8988T (cell line): ENCODE measurements around the gene KDM2B.

Source experiments
- DNase-seq: peaks from one replicate; pipeline ENCODE4 v3.0.0; 2011

The KDM2B gene

GRCh38 chr12:121560392-121561008 is 20.3 kb downstream of the KDM2B start:
- DNase-seq: no peak

- DNase-seq: no peak
Observed at GRCh38 chr12:121558956-121559355, 21.9 kb downstream of the KDM2B start.

GRCh38 chr12:121550974-121551634 is 29.7 kb downstream of the KDM2B start:
- no peak for DNase-seq

GRCh38 chr12:121549075-121549474 is 31.7 kb downstream of the KDM2B start:
- no peak for DNase-seq

GRCh38 chr12:121545480-121545879 is 35.3 kb downstream of the KDM2B start:
- DNase-seq: no peak

GRCh38 chr12:121543786-121544185 is 37.0 kb downstream of the KDM2B start:
- no peak for DNase-seq

- DNase-seq: no peak
Observed at GRCh38 chr12:121539908-121540307, 40.9 kb downstream of the KDM2B start.

GRCh38 chr12:121538699-121539061 is 42.1 kb downstream of the KDM2B start:
- peak; percentile 80 for DNase-seq

GRCh38 chr12:121537814-121538698 is 42.8 kb downstream of the KDM2B start:
- peak; percentile 37 for DNase-seq

GRCh38 chr12:121536899-121537813 is 43.7 kb downstream of the KDM2B start:
- DNase-seq: peak; percentile 80

GRCh38 chr12:121536054-121536898 is 44.5 kb downstream of the KDM2B start:
- DNase-seq: no peak

- DNase-seq: no peak
Observed at GRCh38 chr12:121535150-121536053, 45.4 kb downstream of the KDM2B start.

- no peak for DNase-seq
Observed at GRCh38 chr12:121534495-121535148, 46.2 kb downstream of the KDM2B start.

- no peak for DNase-seq
Observed at GRCh38 chr12:121533394-121534090, 47.3 kb downstream of the KDM2B start.

GRCh38 chr12:121532503-121533393 is 48.1 kb downstream of the KDM2B start:
- no peak for DNase-seq

GRCh38 chr12:121531356-121531750 is 49.5 kb downstream of the KDM2B start:
- DNase-seq: no peak

GRCh38 chr12:121530600-121531355 is 50.0 kb downstream of the KDM2B start:
- no peak for DNase-seq

- no peak for DNase-seq
Observed at GRCh38 chr12:121529184-121529583, 51.6 kb downstream of the KDM2B start.
